Left renal pelvis (tissue), 4 donors: Measurements from ENCODE around the gene FAM20A. TPM values are rescaled to one million over a fixed set of nuclear protein-coding genes. Genes with fewer than 3 reads are reported as not detected.

ENCODE experiments used
- DNase-seq, 4 donors: peaks; one replicate each; pipeline ENCODE4 v3.0.0-alpha.2; 2013; ENCODE audit warnings: low read depth in 4 of 4, low spot score in 3 of 4
- polyA plus RNA-seq, 4 donors: library from polyadenylated mRNA; unstranded; fragments of 120-200 nt; gene quantifications; one replicate each; pipeline ENCODE4 v1.2.1, GENCODE V29; 2013; ENCODE audit not compliant: insufficient read length in 4 of 4

FAM20A gene
- 10 to 100 TPM; 10.8 to 17.4 (median 13.5) TPM for polyA plus RNA-seq

- DNase-seq: no peak
These were observed at the start of gene FAM20A for GRCh38 chr17:68600931-68601564. Gene FAM20A, minus strand, starts transcription at chr17:68601367. Its CDS starts 701 bp downstream, at chr17:68600666.

- DNase-seq: no peak
These were observed 48.2 kb upstream of the FAM20A start for GRCh38 chr17:68649324-68649723.

GRCh38 chr17:68646626-68647526, 45.7 kb upstream of the FAM20A start:
- DNase-seq: no peak

- DNase-seq: no peak
These were observed 40.9 kb upstream of the FAM20A start for GRCh38 chr17:68642118-68642412.

- DNase-seq: no peak
These were observed 40.3 kb upstream of the FAM20A start for GRCh38 chr17:68641276-68642117.

- DNase-seq: peak in 3 of 4 donors; percentile 48 to 64 (median 49)
These were observed 39.2 kb upstream of the FAM20A start for GRCh38 chr17:68640242-68640989.

- DNase-seq: no peak
These were observed 33.2 kb upstream of the FAM20A start for GRCh38 chr17:68634345-68634876.

- DNase-seq: no peak
These were observed 27.4 kb upstream of the FAM20A start for GRCh38 chr17:68628576-68628957.

GRCh38 chr17:68627956-68628575, 26.9 kb upstream of the FAM20A start:
- DNase-seq: peak; percentile 37 to 60 (median 47)

- no peak for DNase-seq
These were observed 23.2 kb upstream of the FAM20A start for GRCh38 chr17:68624381-68624780.

- no peak for DNase-seq
These were observed 22.6 kb upstream of the FAM20A start for GRCh38 chr17:68623811-68624210.

- DNase-seq: no peak
These were observed 21.3 kb upstream of the FAM20A start for GRCh38 chr17:68622423-68622822.

- no peak for DNase-seq
These were observed 19.9 kb upstream of the FAM20A start for GRCh38 chr17:68621065-68621464.

GRCh38 chr17:68616334-68616733, 15.2 kb upstream of the FAM20A start:
- no peak for DNase-seq

- DNase-seq: no peak
These were observed 13.6 kb upstream of the FAM20A start for GRCh38 chr17:68614718-68615117.

GRCh38 chr17:68613739-68614298, 12.7 kb upstream of the FAM20A start:
- no peak for DNase-seq

- no peak for DNase-seq
These were observed 11.7 kb upstream of the FAM20A start for GRCh38 chr17:68612923-68613292.

- DNase-seq: no peak
These were observed 11.2 kb upstream of the FAM20A start for GRCh38 chr17:68612209-68612922.
